Effector memory CD4-positive, alpha-beta T cell (primary cell): ENCODE data around the gene PTPRF.

Experiments used
- DNase-seq, 3 donors: peaks; one replicate each; pipeline ENCODE4 v3.0.0-alpha.2; 2020
- H3K27ac ChIP-seq: 2 replicates; pipeline ENCODE4 v1.7.0; 2013; ENCODE audit warnings: mild to moderate bottlenecking, low read length, moderate library complexity; ENCODE audit not compliant: insufficient read depth, poor library complexity, severe bottlenecking
- H3K27me3 ChIP-seq: replicated peaks from 2 replicates; pipeline ENCODE4 v1.7.0; 2013; ENCODE audit warnings: mild to moderate bottlenecking, low read length; ENCODE audit not compliant: insufficient read depth, control insufficient read depth, poor library complexity, severe bottlenecking
- H3K36me3 ChIP-seq: 2 replicates; pipeline ENCODE4 v1.7.0; 2013; ENCODE audit warnings: mild to moderate bottlenecking, low read length, moderate library complexity; ENCODE audit not compliant: control insufficient read depth, insufficient read depth
- H3K4me1 ChIP-seq: 2 replicates; pipeline ENCODE4 v1.7.0; 2013; ENCODE audit warnings: low read length, mild to moderate bottlenecking; ENCODE audit not compliant: control insufficient read depth, insufficient read depth, poor library complexity, severe bottlenecking
- H3K4me3 ChIP-seq: 2 replicates; pipeline ENCODE4 v1.7.0; 2013; ENCODE audit warnings: low read length, low read depth, mild to moderate bottlenecking; ENCODE audit not compliant: insufficient read depth, poor library complexity, severe bottlenecking
- H3K9me3 ChIP-seq: 2 replicates; pipeline ENCODE4 v1.7.0; 2013; ENCODE audit warnings: mild to moderate bottlenecking, low read length, moderate library complexity; ENCODE audit not compliant: control insufficient read depth

The PTPRF gene

GRCh38 chr1:43512133-43512532, 18.6 kb upstream of the PTPRF start:
- DNase-seq = no peak
- Histone ChIP-seq H3K4me3 (no peak overlapping the region), H3K27me3 (no peaks in the 10 kb centered on the region), H3K27ac (no peak overlapping the region), H3K4me1 (no peaks in the 10 kb centered on the region), H3K9me3 (no peaks in the 10 kb centered on the region), H3K36me3 (no peaks in the 10 kb centered on the region)

- Histone ChIP-seq H3K36me3 (no peaks in the 10 kb centered on the region), H3K4me3 (no peak overlapping the region), H3K27me3 (no peaks in the 10 kb centered on the region), H3K27ac (no peak overlapping the region), H3K9me3 (no peaks in the 10 kb centered on the region), H3K4me1 (no peaks in the 10 kb centered on the region)
- DNase-seq = no peak
Measured at GRCh38 chr1:43512681-43513080, 18.0 kb upstream of the PTPRF start.

GRCh38 chr1:43513471-43514173, 17.1 kb upstream of the PTPRF start:
- Histone ChIP-seq H3K4me1 (no peaks in the 10 kb centered on the region), H3K9me3 (no peaks in the 10 kb centered on the region), H3K36me3 (no peaks in the 10 kb centered on the region), H3K4me3 (no peak overlapping the region), H3K27ac (no peak overlapping the region), H3K27me3 (no peaks in the 10 kb centered on the region)
- no peak for DNase-seq

- H3K4me1 ChIP-seq = no peaks in the 10 kb centered on the region
- no peaks in the 10 kb centered on the region for H3K9me3 ChIP-seq
- no peak for DNase-seq
- H3K27me3 ChIP-seq = no peaks in the 10 kb centered on the region
- no peak overlapping the region for H3K4me3 ChIP-seq
- no peaks in the 10 kb centered on the region for H3K36me3 ChIP-seq
- H3K27ac ChIP-seq = no peak overlapping the region
Measured at GRCh38 chr1:43518935-43519686, 11.6 kb upstream of the PTPRF start.

- no peaks in the 10 kb centered on the region for H3K4me1 ChIP-seq
- no peaks in the 10 kb centered on the region for H3K27me3 ChIP-seq
- no peaks in the 10 kb centered on the region for H3K9me3 ChIP-seq
- H3K27ac ChIP-seq = no peak overlapping the region
- H3K4me3 ChIP-seq = no peak overlapping the region
- DNase-seq = no peak
- no peaks in the 10 kb centered on the region for H3K36me3 ChIP-seq
Measured at GRCh38 chr1:43520100-43520778, 10.4 kb upstream of the PTPRF start.

GRCh38 chr1:43521078-43521477, 9.6 kb upstream of the PTPRF start:
- no peaks in the 10 kb centered on the region for H3K9me3 ChIP-seq
- H3K4me1 ChIP-seq = no peaks in the 10 kb centered on the region
- no peaks in the 10 kb centered on the region for H3K27me3 ChIP-seq
- no peak for DNase-seq
- H3K27ac ChIP-seq = no peak overlapping the region
- no peaks in the 10 kb centered on the region for H3K36me3 ChIP-seq
- H3K4me3 ChIP-seq = no peak overlapping the region

GRCh38 chr1:43521756-43522155, 8.9 kb upstream of the PTPRF start:
- Histone ChIP-seq H3K36me3 (no peaks in the 10 kb centered on the region), H3K27me3 (no peaks in the 10 kb centered on the region), H3K9me3 (no peaks in the 10 kb centered on the region), H3K4me3 (no peak overlapping the region), H3K4me1 (no peaks in the 10 kb centered on the region), H3K27ac (no peak overlapping the region)
- no peak for DNase-seq

GRCh38 chr1:43522431-43522775, 8.3 kb upstream of the PTPRF start:
- H3K27me3 ChIP-seq = no peaks in the 10 kb centered on the region
- no peak for DNase-seq
- no peaks in the 10 kb centered on the region for H3K4me1 ChIP-seq
- H3K36me3 ChIP-seq = no peaks in the 10 kb centered on the region
- no peak overlapping the region for H3K27ac ChIP-seq
- H3K9me3 ChIP-seq = no peaks in the 10 kb centered on the region
- no peak overlapping the region for H3K4me3 ChIP-seq

GRCh38 chr1:43522776-43523480, 7.8 kb upstream of the PTPRF start:
- no peaks in the 10 kb centered on the region for H3K36me3 ChIP-seq
- H3K4me3 ChIP-seq = no peak overlapping the region
- DNase-seq = no peak
- no peaks in the 10 kb centered on the region for H3K27me3 ChIP-seq
- H3K27ac ChIP-seq = no peak overlapping the region
- no peaks in the 10 kb centered on the region for H3K9me3 ChIP-seq
- no peaks in the 10 kb centered on the region for H3K4me1 ChIP-seq
